SK-N-SH (cell line): ENCODE results near the gene MYO15A.

ENCODE experiments used
- POLR2AphosphoS5 ChIP-seq: IDR thresholded peaks from 2 replicates; pipeline ENCODE4 v1.6.1; 2012; ENCODE audit warnings: low read depth, low read length
- TAF1 ChIP-seq: IDR thresholded peaks from 2 replicates; pipeline ENCODE4 v1.6.1; 2012; ENCODE audit warnings: low read depth, mild to moderate bottlenecking, low read length, moderate library complexity, borderline replicate concordance
- TF ChIP-seq, protein P1 (sequence below): fragments of 200-600 bp; sonication (generic); IDR thresholded peaks from 2 replicates; pipeline ENCODE4 v1.6.1; 2017; ENCODE audit warnings: antibody characterized with exemption, mild to moderate bottlenecking, moderate library complexity

DNA sequence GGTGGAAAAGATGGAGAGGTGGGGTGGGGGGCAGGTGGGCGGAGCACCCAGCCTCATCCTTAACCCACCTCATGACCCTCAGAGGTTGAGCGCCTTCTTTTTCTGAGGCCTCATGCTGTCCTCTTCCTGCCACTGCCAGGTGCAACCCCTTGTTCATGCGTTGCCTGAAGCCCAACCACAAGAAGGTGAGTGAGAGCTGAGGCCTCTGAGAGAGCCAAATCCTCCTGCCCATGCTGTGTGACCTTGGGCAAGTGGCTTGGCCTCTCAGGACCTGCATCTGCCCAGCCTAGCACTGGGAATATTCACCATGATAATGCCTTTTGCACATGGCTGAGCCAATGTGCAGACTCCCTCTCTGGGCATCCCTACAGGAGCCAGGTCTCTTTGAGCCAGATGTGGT is 32.1 kb downstream of the MYO15A start:
- TF ChIP-seq POLR2AphosphoS5 = no peak
- TF ChIP-seq TAF1 = no peak
- TF ChIP-seq, protein P1, sequence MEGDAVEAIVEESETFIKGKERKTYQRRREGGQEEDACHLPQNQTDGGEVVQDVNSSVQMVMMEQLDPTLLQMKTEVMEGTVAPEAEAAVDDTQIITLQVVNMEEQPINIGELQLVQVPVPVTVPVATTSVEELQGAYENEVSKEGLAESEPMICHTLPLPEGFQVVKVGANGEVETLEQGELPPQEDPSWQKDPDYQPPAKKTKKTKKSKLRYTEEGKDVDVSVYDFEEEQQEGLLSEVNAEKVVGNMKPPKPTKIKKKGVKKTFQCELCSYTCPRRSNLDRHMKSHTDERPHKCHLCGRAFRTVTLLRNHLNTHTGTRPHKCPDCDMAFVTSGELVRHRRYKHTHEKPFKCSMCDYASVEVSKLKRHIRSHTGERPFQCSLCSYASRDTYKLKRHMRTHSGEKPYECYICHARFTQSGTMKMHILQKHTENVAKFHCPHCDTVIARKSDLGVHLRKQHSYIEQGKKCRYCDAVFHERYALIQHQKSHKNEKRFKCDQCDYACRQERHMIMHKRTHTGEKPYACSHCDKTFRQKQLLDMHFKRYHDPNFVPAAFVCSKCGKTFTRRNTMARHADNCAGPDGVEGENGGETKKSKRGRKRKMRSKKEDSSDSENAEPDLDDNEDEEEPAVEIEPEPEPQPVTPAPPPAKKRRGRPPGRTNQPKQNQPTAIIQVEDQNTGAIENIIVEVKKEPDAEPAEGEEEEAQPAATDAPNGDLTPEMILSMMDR = no peak
